GM18511 (cell line): Measurements from ENCODE around the gene APOA4.

Source experiments
- ATAC-seq: cut with Tn5 transposase; IDR thresholded peaks from one replicate; pipeline ENCODE4 v1.9.1; 2021; ENCODE audit warnings: mild to moderate bottlenecking, moderate library complexity; ENCODE audit not compliant: unreplicated experiment

The APOA4 gene

DNA sequence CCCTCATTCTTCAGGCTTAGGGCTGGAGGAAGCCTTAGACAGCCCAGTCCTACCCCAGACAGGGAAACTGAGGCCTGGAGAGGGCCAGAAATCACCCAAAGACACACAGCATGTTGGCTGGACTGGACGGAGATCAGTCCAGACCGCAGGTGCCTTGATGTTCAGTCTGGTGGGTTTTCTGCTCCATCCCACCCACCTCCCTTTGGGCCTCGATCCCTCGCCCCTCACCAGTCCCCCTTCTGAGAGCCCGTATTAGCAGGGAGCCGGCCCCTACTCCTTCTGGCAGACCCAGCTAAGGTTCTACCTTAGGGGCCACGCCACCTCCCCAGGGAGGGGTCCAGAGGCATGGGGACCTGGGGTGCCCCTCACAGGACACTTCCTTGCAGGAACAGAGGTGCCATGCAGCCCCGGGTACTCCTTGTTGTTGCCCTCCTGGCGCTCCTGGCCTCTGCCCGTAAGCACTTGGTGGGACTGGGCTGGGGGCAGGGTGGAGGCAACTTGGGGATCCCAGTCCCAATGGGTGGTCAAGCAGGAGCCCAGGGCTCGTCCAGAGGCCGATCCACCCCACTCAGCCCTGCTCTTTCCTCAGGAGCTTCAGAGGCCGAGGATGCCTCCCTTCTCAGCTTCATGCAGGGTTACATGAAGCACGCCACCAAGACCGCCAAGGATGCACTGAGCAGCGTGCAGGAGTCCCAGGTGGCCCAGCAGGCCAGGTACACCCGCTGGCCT lies 7.2 kb upstream of the APOA4 start:
- ATAC-seq = no peak

DNA sequence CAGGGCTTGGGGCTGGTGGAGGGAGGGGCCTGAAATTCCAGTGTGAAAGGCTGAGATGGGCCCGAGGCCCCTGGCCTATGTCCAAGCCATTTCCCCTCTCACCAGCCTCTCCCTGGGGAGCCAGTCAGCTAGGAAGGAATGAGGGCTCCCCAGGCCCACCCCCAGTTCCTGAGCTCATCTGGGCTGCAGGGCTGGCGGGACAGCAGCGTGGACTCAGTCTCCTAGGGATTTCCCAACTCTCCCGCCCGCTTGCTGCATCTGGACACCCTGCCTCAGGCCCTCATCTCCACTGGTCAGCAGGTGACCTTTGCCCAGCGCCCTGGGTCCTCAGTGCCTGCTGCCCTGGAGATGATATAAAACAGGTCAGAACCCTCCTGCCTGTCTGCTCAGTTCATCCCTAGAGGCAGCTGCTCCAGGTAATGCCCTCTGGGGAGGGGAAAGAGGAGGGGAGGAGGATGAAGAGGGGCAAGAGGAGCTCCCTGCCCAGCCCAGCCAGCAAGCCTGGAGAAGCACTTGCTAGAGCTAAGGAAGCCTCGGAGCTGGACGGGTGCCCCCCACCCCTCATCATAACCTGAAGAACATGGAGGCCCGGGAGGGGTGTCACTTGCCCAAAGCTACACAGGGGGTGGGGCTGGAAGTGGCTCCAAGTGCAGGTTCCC lies 6.5 kb upstream of the APOA4 start, which contains the start of gene APOC3:
Gene APOC3 (plus strand): TSS at position 383 of the 659 bp plus-strand sequence. CDS start 676 bp downstream, outside the sequence.
- ATAC-seq = no peak

DNA sequence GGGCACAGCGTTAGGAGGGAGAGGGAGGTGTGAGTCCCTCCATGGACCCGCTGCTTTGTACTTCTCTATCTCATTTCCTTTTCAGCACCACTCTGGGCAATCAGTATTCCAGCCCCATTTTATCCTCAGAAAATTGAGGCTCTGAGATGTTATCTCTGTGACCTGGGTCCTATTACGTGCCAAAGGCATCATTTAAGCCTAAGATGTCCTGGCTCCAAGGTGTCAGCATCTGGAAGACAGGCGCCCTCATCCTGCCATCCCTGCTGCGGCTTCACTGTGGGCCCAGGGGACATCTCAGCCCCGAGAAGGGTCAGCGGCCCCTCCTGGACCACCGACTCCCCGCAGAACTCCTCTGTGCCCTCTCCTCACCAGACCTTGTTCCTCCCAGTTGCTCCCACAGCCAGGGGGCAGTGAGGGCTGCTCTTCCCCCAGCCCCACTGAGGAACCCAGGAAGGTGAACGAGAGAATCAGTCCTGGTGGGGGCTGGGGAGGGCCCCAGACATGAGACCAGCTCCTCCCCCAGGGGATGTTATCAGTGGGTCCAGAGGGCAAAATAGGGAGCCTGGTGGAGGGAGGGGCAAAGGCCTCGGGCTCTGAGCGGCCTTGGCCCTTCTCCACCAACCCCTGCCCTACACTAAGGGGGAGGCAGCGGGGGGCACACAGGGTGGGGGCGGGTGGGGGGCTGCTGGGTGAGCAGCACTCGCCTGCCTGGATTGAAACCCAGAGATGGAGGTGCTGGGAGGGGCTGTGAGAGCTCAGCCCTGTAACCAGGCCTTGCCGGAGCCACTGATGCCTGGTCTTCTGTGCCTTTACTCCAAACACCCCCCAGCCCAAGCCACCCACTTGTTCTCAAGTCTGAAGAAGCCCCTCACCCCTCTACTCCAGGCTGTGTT lies 5.8 kb upstream of the APOA4 start:
- ATAC-seq = no peak

DNA sequence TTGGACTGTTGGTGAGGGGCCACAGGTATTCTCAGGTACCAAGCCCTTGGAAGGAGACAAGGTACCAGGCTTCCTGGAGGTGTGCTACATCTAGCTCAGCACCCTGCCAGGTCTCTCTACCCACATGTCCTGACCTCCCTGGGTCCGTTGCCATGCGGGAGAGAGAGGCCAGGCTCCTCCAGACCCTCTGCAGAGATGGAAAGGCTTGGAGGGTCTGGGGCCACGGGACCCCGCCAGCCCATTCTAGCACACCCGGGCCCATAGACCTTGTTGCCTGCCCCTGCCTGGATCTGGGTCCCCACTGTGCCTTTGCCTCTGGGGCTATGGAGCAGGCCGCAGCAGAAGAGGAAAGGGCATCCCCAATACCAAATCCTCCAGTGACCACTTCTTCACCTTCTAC lies 4.4 kb upstream of the APOA4 start:
- ATAC-seq = no peak

DNA sequence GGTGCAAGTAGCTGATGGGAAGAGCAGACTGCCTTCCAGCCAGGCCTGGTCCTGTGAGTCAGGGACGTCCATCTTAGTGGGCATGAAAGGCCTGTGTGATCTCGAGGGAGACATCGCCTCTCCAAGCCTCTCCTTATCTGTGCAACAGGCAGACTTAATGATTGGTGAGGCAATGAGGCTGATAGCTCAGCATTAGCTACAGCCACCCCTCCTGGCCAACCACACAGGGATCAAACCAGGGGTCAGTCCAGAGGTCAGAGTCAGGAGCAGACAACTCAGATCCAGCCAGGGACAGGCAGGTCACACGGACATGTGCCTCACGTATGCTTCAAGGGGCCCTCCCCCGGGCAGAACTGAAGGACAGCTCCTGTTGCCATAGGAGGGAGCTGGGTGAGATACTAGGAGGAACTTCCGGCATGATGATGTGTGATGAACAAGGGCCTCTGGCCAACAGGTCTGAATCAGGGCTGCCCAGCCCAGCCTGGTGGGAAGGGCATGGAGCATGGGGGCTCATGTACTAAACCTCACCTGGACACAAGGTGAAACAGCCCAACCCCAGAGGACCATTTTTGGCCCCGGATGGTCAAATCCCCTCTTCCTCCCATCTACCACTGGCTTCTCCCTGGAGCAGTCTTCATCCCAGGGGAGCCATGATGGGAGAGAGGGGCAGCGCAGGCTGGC lies 3.8 kb upstream of the APOA4 start:
- ATAC-seq = no peak

DNA sequence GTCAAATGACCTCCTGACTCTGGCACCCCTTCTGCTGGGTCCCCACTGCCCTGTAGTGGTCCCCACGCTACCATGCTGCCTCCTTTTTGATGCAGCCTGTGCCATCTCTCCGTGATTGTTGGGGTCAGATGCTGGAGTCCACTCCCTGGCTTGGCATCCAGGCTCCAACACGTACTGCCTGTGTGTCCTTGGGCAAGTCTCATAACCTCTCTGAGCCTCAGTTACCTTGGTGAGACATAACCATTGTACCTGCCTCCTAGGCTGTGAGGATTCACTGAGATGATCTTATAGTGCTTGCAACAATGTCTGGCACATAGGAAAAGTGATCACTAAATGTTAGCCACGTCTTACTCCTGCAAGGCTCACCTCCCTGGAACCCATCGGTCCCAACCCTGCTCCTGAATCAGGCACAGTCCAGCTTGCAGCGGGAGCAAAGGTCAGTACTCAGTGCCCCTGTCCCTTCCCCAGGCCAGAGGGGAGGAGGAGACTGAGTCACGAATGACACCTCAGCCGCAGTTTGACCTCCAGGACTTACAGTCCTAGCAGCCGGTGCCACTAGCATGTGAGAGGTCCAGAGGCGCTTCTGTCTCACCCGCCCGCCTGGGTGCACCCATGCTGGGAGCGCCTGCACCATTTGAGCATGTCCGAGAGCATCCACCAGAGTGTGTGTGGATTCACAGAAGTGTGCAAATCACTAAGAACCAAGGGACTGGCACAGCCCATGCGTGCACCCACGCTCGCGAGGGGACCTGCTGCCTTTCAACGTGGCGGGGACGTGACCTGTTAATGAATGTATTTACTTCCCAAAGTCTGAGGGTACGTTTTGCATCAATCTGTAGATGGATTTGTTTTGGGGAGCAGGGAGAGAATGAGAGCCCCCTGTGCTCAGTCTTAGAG lies 3.0 kb upstream of the APOA4 start:
- ATAC-seq = no peak

DNA sequence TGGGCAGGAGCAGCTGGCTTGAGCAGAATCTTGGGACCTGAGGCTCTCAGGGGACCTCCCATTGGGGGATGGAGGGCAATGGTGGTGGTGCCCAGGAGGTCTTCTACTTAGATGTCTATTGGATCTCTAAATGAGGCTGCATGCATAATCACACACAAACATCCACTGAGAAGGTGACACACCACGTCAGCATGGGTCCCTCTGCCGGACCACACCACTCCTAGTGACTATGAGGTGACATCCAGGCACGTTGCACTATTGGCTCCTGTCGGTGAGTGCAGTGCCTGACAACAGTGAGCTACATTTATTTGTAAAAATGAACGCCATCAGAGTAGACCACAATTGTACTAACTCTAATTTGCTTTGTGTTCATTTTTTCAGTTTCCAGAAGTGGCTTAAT lies 2.3 kb upstream of the APOA4 start:
- no peak for ATAC-seq

DNA sequence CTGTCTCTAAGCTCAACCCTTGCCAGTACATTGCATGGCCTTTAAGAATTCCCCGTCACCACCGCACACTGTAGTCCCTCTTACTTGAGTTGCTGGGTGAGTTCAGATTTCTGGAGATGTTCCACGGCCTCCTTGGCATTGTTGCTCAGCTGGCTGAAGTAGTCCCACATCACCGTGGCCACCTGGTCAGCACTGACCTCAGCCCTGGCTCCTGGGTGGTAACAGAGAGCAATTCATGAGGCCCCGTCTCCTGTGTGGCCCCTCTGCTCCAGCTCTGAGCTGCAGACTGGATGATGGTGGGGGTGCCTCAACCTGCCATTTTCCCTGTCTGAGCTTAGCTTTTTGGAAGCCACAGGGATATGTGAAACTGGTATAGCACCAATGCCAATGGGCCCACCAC lies 529 bp downstream of the APOA4 start:
- no peak for ATAC-seq

DNA sequence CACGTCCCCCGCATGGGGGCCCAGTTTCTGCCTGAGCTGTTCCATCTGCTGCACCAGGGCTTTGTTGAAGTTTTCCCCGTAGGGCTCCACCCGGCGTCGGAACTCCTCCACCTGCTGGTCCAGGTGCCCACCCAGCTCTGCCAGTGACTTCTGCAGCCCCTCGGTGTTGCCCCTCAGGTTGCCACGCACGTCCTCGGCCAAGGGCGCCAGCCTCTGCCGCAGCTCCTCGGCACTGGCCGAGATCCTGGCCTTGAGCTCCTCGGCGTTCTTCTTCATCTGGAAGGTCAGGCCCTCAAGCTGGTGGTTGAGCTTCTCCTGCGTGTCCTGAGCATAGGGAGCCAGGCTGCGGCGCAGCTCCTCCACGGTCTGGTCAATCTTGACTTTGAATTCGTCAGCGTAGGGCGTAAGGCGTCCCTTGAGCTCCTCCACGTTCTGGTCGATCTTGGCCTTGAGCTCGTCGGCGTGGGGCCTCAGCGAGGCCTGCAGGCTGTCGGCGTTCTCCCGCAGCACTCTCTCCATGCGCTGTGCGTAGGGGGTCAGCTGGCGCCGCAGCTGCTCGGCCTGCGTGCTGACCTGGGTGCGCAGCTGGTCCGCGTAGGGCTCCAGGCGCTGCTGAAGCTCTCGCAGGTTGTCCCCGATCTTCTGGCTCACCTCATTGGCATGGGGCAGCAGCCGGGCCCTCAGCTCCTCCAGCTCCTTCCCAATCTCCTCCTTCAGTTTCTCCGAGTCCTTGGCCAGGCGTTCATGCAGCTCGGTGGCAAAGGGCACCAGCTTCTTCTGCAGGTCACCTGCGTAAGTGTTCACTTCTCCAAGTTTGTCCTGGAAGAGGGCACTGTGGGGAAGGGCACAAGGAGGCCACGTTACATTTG lies 1.8 kb downstream of the APOA4 start:
- no peak for ATAC-seq

DNA sequence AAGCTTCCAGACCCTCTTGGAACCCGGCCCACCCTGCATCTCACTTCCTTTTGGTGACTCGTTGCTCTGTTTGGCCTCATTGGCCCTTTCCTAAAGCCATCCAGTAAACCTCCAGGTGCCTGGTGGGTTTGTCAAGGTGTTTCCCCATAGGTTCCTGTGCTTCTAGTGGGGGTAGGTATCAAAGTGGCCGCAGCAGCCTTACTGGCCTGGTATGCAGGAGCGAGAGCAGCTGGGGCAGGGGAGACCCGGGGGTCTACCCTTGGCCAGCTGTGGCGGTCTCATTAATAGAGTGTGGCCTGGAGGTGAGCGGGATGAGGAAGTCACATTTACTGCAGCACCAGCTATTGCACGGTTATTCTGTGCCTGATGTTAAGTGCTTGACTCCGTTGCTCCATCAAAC lies 4.1 kb downstream of the APOA4 start:
- no peak for ATAC-seq

DNA sequence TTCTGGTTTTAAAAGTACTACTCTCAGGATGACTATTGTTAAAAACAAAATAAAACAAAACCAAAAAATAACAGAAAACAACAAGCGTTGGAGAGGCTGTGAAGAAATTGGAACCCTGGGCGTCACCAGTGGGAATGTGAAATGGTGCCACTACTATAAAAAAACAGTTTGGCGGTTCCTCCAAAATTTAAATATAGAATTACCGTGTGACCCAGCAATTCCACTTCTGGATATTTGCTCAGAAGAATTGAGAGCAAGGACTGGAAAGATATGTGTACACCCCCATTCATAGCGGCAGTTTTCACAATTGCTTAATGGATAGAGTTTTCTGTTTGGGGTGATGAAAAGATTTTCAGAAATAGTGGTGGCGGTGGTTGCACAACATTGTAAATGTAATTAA lies 8.6 kb downstream of the APOA4 start:
- ATAC-seq = no peak

DNA sequence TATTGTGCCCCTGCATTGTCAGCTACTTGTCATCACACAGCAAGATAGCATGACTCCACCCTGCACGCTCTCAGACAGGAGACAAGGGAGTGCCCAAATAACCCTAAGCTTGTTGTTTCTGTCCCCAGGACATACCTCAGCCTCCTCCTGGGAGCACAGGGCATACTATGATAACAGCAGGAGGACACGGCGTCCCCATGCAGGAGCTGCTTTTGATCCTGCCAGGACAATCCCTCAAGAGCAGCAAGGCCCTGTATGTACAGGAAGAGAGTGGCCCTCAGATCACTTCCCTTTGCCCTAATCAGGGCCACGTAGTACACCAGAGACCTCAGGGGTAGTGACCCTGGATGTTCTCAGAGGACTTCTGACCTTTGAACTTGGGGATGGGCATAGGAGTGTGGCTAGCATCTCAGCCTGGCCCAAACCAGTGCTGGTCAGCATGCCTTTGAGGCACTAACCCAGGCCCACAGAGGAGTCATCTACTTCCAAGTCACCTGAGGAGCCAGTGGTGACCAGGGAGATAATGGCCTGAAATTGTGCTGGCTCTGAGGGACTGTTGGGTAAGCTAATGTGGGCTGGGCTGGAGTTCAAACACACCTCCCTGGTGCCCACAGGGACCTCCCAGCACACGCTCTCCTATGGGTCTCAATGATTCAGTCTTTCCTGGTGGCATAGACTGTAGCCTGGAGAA lies 9.2 kb downstream of the APOA4 start:
- no peak for ATAC-seq

DNA sequence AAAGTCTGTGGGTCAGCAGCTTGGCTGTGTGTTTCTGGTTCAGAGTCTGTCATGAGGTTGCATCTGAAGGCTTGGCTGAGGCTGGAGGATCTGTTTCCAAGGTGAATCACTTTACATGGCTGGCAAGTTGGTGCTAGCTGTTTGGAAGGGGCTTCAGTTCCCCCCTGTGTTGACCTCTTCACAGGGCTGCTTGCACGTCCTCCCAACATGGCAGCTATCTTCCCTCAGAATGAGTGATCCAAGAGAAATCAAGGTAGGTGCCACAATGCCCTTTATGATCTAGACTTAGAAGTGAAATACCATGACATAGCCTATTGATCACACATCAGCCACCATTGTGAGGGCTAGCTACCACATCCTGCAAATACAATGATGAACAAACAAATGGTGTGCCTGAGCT lies 9.9 kb downstream of the APOA4 start:
- no peak for ATAC-seq

DNA sequence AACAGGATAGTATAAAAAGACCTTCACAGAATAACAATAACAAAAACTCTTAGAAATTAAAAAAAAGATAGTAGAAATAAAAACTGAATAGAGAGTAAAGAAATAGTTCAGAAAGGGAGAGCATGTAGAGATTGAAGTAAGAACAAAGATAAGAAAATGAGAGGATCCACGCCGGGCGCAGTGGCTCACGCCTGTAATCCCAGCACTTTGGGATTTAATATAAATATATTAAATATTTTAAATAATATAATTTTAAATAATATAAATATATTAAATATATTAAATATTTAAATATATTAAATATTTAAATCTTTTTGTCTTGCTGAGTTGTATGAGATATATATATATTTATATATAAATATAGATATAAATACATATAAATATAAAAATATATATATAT lies 11.0 kb downstream of the APOA4 start:
- no peak for ATAC-seq

DNA sequence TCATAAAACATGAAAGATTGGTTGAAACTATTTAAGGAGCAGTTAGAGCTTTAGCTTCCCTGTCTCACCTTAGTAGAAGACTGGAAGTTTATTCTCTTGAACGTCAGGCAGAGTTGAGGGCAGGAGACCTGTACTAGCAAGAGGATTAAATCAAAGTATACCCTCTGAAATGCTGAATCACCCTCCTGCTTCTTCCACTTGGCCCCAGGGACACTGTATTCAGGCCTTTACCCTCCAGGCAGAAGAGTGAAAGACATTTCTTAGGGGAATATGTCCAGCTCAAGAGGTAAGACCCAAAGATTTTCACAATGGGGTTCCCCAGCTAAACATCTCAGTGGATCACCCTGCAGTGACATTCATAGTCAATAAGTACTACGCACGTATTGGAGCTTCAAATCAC lies 11.9 kb downstream of the APOA4 start:
- no peak for ATAC-seq

DNA sequence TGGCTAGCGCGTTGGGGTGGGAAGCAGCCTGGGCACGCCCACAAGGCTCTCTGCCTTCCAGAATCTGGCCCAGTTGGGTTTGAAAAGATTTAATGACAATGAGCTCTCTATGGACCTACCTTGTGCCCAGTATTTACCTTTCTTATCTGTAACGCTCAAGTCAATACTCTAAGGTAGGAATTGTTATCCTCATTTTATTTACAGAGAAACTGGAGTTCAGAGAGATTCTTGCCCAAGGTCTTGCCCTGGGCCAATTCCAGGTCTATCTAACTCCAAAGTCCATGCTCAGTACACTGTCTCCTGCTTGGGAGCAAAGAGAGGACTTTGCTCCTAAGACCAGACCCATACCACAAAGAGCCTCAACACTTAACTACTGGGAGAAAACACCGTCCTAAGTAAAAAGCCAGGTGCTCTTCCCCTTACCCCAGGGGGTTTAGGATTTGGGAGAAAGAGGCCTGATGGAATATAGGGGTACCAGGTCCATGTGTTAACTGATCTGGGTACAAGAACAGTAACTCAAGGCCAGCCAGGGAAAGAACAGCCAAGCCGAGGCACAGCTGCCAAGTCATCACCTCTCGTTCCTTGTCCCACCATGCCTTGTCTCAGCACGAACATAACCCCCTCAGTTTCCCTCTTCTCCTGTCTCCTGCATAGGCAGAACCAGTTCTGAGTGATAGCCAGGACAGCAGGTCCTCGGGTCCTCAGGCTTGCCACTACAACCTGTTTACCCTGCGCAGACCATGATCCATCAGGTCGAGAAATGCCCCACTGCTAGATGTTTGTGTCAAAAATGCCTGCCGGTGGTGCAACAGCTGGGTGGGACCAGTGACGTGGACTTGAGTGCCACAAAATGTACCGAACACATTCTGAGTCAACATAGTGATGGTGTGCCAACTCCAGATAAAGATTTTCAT lies 14.6 kb downstream of the APOA4 start:
- no peak for ATAC-seq

DNA sequence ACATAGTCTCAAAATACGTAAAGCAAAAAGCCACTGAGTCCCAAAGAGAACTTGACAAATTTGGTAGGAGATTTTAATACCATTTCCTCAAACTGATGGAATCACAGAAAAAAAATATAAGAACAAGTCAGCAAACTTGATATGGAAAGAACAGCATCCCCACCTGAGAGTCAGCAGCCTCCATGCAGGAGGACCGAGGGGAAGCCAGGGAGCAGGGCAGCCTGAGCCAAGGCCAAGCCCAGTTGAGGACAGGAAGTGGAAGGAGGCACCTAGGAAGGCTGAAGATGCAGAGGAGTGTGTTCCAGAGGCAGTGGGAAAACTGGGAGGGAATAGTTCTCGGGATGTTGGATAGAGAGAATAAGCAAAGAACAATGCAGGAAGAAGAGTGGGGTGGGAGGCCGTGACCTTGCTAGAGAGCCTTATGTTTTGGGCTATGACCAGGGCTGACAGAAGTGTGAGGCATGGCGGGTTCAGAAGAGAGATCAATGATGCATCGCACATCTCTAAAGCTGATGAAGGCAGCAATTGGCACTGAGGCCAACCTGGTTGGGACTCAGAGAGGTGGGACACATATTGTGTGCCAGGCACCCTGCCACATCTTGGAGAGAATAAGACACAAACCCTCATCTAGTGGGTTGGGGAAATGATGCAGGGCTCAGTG lies 15.4 kb downstream of the APOA4 start:
- ATAC-seq = no peak
